DMS53 treated with DMSO at 0.1 percent for 48 hours (cell line): ENCODE results near the gene SEC14L5.
"Not testable (repeated sequence)": the region's sequence is repeated elsewhere in the genome, so short reads cannot be mapped to it uniquely, and the experiment has no call there.

Experiments used
- DNase-seq: peaks from one replicate; lab custom pipeline; 2025; ENCODE audit not compliant: unreplicated experiment; lab: John Stamatoyannopoulos, UW

SEC14L5 gene

GRCh38 chr16:4949986-4950385 lies 8.1 kb upstream of the SEC14L5 start:
- no peak for DNase-seq

GRCh38 chr16:4951583-4951982 lies 6.5 kb upstream of the SEC14L5 start:
- DNase-seq: not testable (repeated sequence)

GRCh38 chr16:4954714-4955113 lies 3.4 kb upstream of the SEC14L5 start:
- DNase-seq: no peak

GRCh38 chr16:4957420-4957719 lies 760 bp upstream of the SEC14L5 start:
- no peak for DNase-seq

- no peak for DNase-seq
Measured at GRCh38 chr16:4958510-4959438, 644 bp downstream of the SEC14L5 start.

- no peak for DNase-seq
Measured at GRCh38 chr16:4960579-4960978, 2.4 kb downstream of the SEC14L5 start.

GRCh38 chr16:4962716-4963115 lies 4.6 kb downstream of the SEC14L5 start:
- no peak for DNase-seq

GRCh38 chr16:4963527-4963926 lies 5.4 kb downstream of the SEC14L5 start:
- not testable (repeated sequence) for DNase-seq

- no peak for DNase-seq
Measured at GRCh38 chr16:4966736-4967453, 8.8 kb downstream of the SEC14L5 start.

- not testable (repeated sequence) for DNase-seq
Measured at GRCh38 chr16:4968278-4968677, 10.1 kb downstream of the SEC14L5 start.

GRCh38 chr16:4968879-4969483 lies 10.9 kb downstream of the SEC14L5 start:
- DNase-seq: no peak

GRCh38 chr16:4970010-4970409 lies 11.9 kb downstream of the SEC14L5 start:
- DNase-seq: no peak

- no peak for DNase-seq
Measured at GRCh38 chr16:4972938-4973587, 14.9 kb downstream of the SEC14L5 start.

GRCh38 chr16:4976079-4976478 lies 17.9 kb downstream of the SEC14L5 start:
- no peak for DNase-seq

- no peak for DNase-seq
Measured at GRCh38 chr16:4976611-4977145, 18.5 kb downstream of the SEC14L5 start.

GRCh38 chr16:4979164-4979563 lies 21.0 kb downstream of the SEC14L5 start:
- no peak for DNase-seq

- DNase-seq: no peak
Measured at GRCh38 chr16:4979736-4980660, 21.9 kb downstream of the SEC14L5 start.

- DNase-seq: no peak
Measured at GRCh38 chr16:4980691-4981090, 22.6 kb downstream of the SEC14L5 start.

GRCh38 chr16:4981473-4981872 lies 23.3 kb downstream of the SEC14L5 start:
- no peak for DNase-seq
